ENCODE data around the gene ERN2. TPM values are rescaled to one million over a fixed set of nuclear protein-coding genes. Genes with fewer than 3 reads are reported as not detected.

Gene ERN2
- total and polyA plus RNA-seq, 2 of the 13 experiments (the other 11 are each of a cell fraction or from before 2014, with no cell fraction given) = 2.2 to 3.5 TPM

DNA sequence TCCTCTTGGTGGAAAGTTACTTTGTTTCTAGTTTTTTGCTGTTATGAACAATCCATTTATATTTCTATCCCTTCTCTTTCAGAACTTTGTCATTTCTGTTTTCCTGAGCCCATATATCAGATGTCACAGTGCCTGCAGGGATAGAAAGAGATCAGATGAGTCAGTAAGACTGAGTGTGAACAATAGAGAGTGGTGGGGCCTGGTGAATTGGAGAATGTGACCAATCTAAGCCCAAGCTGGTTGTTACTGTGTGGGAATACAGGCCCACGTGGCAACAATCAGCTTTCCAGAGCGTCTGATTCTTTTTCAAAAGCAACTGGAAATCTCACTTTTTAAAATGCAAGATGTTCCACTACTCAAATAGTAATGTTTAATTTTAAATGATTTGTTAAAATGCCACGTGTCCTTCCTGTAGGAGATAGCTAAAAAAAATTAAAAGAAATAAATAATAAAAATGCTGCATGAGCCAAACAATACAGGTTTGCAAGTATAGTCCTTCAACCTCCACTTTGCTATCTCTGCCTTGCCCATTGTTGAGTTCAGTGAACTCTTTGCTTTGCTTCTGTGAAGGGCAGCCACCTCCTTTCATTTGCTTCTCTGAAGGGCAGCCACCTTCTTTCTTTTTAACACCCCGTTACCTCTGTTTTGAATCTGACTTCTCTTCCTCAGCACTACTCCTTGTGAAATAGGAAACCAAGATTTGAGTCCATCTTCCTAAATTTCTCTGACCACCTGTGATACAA lies 62.2 kb downstream of the ERN2 start:
- Histone ChIP-seq H2AFZ (ENCODE audit: low read length) (no peak overlapping the region), H3K4me3 (replicated peaks in 1 of 3; ENCODE audit: insufficient read depth in 1 of 3, low read depth in 2 of 3, low read length in 3 of 3) (no peak overlapping the region), H3K27ac (ENCODE audit: extremely low read length, insufficient read depth, low read length) (no peak overlapping the region), H3K79me2 (ENCODE audit: insufficient read depth, low read length) (peaks cover 84% of the 10 kb centered on the region), H3K4me1 (ENCODE audit: insufficient read depth, low read length) (peaks cover 4% of the 10 kb centered on the region), H4K20me1 (ENCODE audit: insufficient read depth, low read length) (peaks cover 18% of the 10 kb centered on the region), H3K27me3 (ENCODE audit: control insufficient read depth in 1 of 2, insufficient read depth in 2 of 2, low read length in 2 of 2) (no peaks in the 10 kb centered on the region), H3K9ac (ENCODE audit: insufficient read depth, low read depth, low read length) (no peak overlapping the region), H3K9me3 (ENCODE audit: low read length) (no peaks in the 10 kb centered on the region), H3K4me2 (ENCODE audit: low read depth, low read length) (no peak overlapping the region), H3K36me3 (replicated peaks in 1 of 2; ENCODE audit: control insufficient read depth in 1 of 2, insufficient read depth in 2 of 2, low read length in 2 of 2) (peaks cover 14 to 80% of the 10 kb centered on the region in 2 experiments; a peak in 4 of 5 replicates)
- BruUV-seq (replicated peaks) = no TSS peak
- WGBS (ENCODE audit: low lambda C conversion rate) = 96% methylated on average over 4 of the region's 4 CpGs
- FAIRE-seq = no peak
- intact Hi-C loops (cut with micrococcal nuclease; ENCODE audit: unreplicated experiment) (no loop called here), in situ Hi-C loops (cut with HindIII; ENCODE audit: extremely low pct_ligation_motif_present, low pct_unique_long_range_greater_than_20kb) (no loop called here)
- POLR2A ChIA-PET = interaction anchor here (1.1 kb wide), 1 partner anchor 8 kb away, joined by 4 read pairs; no protein-coding TSS in a partner anchor
- no peak for DNase-seq (ENCODE audit: low spot score)
- TF ChIP-seq GATA4 (IDR thresholded peaks at IDR 0.05; ENCODE audit: borderline replicate concordance, low read depth) (no peak), ZNF383 (CRISPR knock-in tag; IDR thresholded peaks at IDR 0.05; ENCODE audit: borderline replicate concordance) (no peak), ZBTB7B (CRISPR knock-in tag; IDR thresholded peaks at IDR 0.05) (no peak), GTF2F1 (IDR thresholded peaks at IDR 0.05; ENCODE audit: low read length) (no peak), ZNF343 (CRISPR knock-in tag; IDR thresholded peaks at IDR 0.05) (no peak), MTF1 (CRISPR knock-in tag; IDR thresholded peaks at IDR 0.05) (no peak), ZMYM2 (CRISPR knock-in tag; IDR thresholded peaks at IDR 0.05) (no peak), CEBPG (CRISPR knock-in tag; IDR thresholded peaks at IDR 0.05) (no peak), ZNF143 (CRISPR knock-in tag; IDR thresholded peaks at IDR 0.05) (no peak), FOXC1 (CRISPR knock-in tag; IDR thresholded peaks at IDR 0.05; ENCODE audit: borderline replicate concordance) (no peak)
- TF ChIP-seq, protein P1, sequence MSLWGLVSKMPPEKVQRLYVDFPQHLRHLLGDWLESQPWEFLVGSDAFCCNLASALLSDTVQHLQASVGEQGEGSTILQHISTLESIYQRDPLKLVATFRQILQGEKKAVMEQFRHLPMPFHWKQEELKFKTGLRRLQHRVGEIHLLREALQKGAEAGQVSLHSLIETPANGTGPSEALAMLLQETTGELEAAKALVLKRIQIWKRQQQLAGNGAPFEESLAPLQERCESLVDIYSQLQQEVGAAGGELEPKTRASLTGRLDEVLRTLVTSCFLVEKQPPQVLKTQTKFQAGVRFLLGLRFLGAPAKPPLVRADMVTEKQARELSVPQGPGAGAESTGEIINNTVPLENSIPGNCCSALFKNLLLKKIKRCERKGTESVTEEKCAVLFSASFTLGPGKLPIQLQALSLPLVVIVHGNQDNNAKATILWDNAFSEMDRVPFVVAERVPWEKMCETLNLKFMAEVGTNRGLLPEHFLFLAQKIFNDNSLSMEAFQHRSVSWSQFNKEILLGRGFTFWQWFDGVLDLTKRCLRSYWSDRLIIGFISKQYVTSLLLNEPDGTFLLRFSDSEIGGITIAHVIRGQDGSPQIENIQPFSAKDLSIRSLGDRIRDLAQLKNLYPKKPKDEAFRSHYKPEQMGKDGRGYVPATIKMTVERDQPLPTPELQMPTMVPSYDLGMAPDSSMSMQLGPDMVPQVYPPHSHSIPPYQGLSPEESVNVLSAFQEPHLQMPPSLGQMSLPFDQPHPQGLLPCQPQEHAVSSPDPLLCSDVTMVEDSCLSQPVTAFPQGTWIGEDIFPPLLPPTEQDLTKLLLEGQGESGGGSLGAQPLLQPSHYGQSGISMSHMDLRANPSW (CRISPR knock-in tag; IDR thresholded peaks at IDR 0.05; ENCODE audit: borderline replicate concordance) = no peak
- ATAC-seq = no peak
- CTCF ChIA-PET (ENCODE audit: low intra/inter-chr PET ratio, low total read pairs) = no interaction called here

Measured in HepG2 (cell line).